Stomach smooth muscle (tissue), 2 donors: ENCODE data around the gene MCM7.

Source experiments
- H3K27ac ChIP-seq: one replicate; pipeline ENCODE4 v1.7.0; 2013; ENCODE audit warnings: mild to moderate bottlenecking, low read length, inconsistent platforms
- H3K27me3 ChIP-seq, 2 donors: one replicate each; pipeline ENCODE4 v1.7.0; 2013; ENCODE audit warnings: low read length in 2 of 2; ENCODE audit not compliant: insufficient read depth in 2 of 2, control insufficient read depth in 1 of 2
- H3K36me3 ChIP-seq, 2 donors: one replicate each; pipeline ENCODE4 v1.7.0; 2013; ENCODE audit warnings: low read length in 2 of 2; ENCODE audit not compliant: control insufficient read depth in 2 of 2, insufficient read depth in 2 of 2
- H3K4me1 ChIP-seq: one replicate; pipeline ENCODE4 v1.7.0; 2013; ENCODE audit warnings: low read length; ENCODE audit not compliant: control insufficient read depth, insufficient read depth
- H3K4me3 ChIP-seq, 2 donors: one replicate each; pipeline ENCODE4 v1.7.0; 2013; ENCODE audit warnings: low read length in 2 of 2
- H3K9ac ChIP-seq, 2 donors: one replicate each; pipeline ENCODE4 v1.7.0; 2013; ENCODE audit warnings: low read length in 2 of 2, mild to moderate bottlenecking in 1 of 2
- H3K9me3 ChIP-seq, 2 donors: one replicate each; pipeline ENCODE4 v1.7.0; 2013; ENCODE audit warnings: low read length in 2 of 2; ENCODE audit not compliant: control insufficient read depth in 2 of 2
- donor health status: healthy.
- donor health status: Pancreatic carcinoma.

The MCM7 gene

DNA sequence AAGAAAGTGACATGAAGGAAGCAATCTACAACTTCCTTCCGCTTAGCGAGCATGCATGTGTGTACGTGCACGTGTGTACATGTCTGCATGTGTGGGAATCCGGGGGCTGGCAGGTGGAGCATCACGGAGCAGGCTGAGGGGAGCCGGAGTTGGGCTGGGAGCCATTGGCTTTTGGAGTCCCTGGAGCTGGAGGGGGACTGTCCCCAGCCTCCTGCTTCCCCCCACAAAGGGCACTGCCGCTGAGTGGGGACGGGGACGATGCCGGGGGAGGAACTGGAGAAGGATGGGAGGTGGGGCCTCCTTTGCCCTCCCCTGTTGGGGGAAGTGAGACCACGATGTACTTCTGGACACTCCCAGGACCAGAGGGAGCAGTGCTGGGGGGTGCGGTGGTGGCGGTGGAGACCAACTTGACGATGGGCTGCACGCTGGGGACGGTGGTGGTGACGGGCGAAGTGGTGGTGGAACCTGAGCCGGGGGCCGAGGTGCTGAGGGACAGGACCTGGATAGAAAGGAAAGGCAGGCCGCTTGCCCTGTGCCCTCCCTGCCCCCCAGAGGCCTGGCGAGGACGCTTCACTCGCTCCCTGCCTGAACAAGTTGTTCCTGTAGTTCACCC lies 6.0 kb upstream of the MCM7 start:
- Histone ChIP-seq H3K9ac (no peak overlapping the region), H3K27me3 (no peaks in the 10 kb centered on the region), H3K4me1 (peaks cover 8% of the 10 kb centered on the region), H3K9me3 (no peaks in the 10 kb centered on the region), H3K27ac (no peak overlapping the region), H3K36me3 (peaks cover 28 to 53% of the 10 kb centered on the region in 2 donors), H3K4me3 (no peak overlapping the region)

DNA sequence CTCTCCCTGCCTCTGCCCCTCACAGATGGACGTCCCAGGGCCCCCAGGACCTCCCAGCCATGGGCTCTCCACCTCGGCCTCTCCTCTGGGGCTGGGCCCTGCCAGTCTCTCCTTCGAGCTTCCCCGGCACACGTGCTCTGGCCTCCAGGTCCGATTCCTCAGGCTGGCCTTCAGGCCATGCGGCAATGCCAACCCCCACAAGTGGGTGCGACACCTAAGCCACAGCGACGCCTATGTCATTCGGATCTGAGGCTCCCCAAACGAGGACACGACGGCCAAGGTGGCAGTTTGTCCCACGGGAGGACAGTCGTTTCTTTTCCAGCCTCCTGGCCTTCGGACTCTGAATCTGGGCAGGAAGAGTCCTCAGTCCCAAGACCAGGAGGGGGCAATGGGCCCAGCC lies 5.4 kb upstream of the MCM7 start:
- H3K36me3 ChIP-seq = peaks cover 24 to 51% of the 10 kb centered on the region in 2 donors

DNA sequence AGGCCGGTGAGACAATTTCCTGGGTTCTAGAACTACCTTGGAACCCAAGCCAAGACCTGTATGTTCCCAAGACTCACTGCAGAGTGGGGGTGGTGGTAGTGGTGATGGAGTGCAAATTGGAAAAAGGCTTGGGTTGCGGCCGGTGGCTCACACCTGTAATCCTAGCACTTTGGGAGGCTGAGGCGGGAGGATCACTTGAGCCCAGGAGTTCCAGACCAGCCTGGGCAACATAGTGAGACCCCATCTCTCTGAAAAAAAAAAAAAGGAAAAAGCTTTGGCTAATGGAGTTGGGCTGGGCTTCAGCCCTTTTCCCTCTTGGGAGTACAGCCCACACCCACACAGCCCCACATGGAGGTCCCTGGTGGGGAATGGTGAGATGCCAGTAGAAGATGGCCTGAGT lies 4.3 kb upstream of the MCM7 start:
- Histone ChIP-seq H3K9me3 (no peaks in the 10 kb centered on the region), H3K4me3 (no peak overlapping the region), H3K36me3 (peaks cover 19 to 44% of the 10 kb centered on the region in 2 donors), H3K27me3 (no peaks in the 10 kb centered on the region), H3K4me1 (peaks cover 12% of the 10 kb centered on the region), H3K27ac (no peak overlapping the region), H3K9ac (no peak overlapping the region)

More for the DNA sequence above, 5.4 kb upstream of the MCM7 start:
- Histone ChIP-seq H3K4me3 (no peak overlapping the region), H3K9ac (no peak overlapping the region), H3K9me3 (no peaks in the 10 kb centered on the region), H3K27me3 (no peaks in the 10 kb centered on the region), H3K27ac (no peak overlapping the region), H3K4me1 (peaks cover 9% of the 10 kb centered on the region)

DNA sequence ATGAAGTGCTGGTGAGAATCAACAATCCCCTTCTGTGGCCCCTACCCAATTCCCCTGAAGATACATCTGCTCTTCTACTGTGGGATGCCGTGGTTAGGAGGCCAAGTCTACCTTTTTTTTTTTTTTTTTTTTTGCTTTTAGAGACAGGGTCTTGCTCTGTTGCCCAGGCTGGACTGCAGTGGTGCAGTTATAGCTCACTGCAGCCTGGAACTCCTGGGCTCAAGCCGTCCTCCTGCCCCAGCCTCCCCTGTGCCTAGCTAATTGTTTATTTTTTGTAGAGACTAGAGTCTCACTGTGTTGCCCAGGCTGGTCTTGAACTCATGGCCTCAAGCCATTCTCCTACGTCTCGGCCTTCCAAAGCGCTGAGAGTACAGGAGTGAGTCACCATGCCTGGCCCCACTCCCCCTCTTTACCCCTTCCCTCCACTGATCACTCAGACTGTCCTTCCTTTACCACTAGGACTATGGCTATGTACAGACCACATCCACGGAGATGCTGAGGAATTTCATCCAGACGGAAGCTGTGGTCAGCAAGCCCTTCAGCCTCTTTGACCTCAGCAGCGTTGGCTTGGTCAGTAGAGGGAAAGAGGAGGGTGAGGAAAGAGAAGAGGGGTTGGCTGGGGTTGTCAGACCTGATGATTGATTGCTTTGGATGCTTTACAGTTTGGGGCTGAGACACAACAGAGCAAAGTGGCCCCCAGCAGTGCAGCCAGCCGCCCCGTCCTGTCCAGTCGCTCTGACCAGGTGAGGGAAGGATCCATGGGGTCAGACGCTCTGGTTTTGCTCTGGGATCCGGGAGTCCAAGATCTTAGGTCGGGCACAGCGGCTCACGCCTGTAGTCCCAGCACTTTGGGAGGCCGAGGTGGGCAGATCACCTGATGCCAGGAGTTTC lies 2.0 kb upstream of the MCM7 start:
- no peaks in the 10 kb centered on the region for H3K9me3 ChIP-seq
- H3K4me3 ChIP-seq = no peak overlapping the region
- H3K27ac ChIP-seq = peak overlapping the region; percentile 85
- no peak overlapping the region for H3K9ac ChIP-seq
- no peaks in the 10 kb centered on the region for H3K27me3 ChIP-seq
- H3K36me3 ChIP-seq = peaks cover 30 to 48% of the 10 kb centered on the region in 2 donors
- peaks cover 28% of the 10 kb centered on the region for H3K4me1 ChIP-seq

DNA sequence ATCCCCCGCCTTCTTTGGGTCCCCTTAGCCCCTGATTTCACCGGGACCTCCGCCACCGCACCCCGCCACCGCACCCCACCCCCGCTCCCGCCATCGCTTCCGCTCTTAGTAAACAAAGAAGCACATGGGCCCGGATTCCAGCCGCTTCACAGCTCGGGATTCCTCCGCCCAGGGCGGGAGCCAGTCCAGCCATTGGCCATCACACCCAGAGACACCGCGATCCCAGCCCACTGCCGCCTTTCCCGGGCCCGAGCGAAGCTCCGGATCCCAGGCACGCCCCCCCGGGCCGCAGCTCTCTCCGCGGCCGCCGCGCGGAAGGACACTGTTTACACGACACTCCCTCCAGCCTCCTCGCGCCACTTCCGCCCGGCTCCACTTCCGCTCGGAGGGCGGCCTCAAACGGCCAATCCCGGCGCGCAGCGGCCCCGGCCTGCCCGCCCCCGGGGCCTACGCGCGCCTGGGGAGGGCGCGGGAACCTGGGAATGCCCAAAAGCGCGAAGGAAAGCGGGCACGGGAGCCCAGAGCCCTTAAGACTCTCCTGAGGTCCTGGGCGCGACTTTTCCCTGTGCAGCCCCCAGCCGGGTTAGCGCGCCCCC lies 679 bp downstream of the MCM7 start:
- Histone ChIP-seq H3K4me3 (peak overlapping the region; percentile 77 to 89), H3K36me3 (peaks cover 46 to 55% of the 10 kb centered on the region in 2 donors), H3K27me3 (no peaks in the 10 kb centered on the region), H3K9me3 (no peaks in the 10 kb centered on the region), H3K27ac (peak overlapping the region; percentile 75), H3K9ac (peak overlapping the region; percentile 62 to 77), H3K4me1 (peaks cover 28% of the 10 kb centered on the region)

DNA sequence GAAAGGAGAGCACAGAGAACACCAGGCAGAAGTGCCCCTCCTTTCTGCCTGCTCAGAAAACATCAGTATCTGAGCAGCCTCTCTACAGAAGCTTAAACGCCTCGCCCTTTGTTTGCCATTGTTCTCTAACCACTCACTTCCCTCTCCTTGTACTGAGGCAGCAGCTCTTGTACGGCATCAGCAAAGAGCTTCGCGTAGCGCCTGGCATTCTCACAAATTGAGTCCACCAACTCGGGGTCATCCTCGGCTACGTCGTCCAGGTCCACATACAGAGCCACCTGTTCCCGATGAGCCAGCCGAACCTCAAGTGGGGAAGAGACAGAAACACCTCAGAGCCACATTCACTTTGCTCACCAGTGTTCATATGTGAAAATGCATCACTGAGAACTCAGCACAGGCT lies 1.7 kb downstream of the MCM7 start:
- Histone ChIP-seq H3K27ac (peak overlapping the region; percentile 75), H3K4me1 (peaks cover 28% of the 10 kb centered on the region), H3K36me3 (peaks cover 47 to 54% of the 10 kb centered on the region in 2 donors), H3K9ac (peak overlapping the region; percentile 62 to 77), H3K27me3 (no peaks in the 10 kb centered on the region), H3K4me3 (peak overlapping the region; percentile 77 to 89), H3K9me3 (no peaks in the 10 kb centered on the region)

DNA sequence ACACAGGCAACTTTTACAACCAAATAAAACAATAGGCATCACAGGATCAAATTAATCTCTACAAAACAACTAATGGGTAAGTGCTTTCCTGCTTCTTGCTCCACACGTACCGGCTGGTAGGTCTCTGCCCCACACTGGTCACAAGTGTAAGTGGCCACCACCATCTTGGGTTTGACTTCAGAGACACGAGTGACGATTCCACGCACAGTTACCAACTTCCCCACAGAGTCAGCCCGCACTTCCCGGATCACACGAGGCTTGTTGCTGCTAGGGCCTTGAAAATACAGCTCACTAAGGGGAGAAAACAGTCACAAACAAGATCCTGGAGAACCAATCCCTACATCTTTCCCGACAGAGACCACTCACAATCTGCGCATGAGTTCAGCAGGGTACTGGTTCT lies 2.3 kb downstream of the MCM7 start:
- Histone ChIP-seq H3K27me3 (no peaks in the 10 kb centered on the region), H3K9ac (no peak overlapping the region), H3K4me1 (peaks cover 32% of the 10 kb centered on the region), H3K9me3 (no peaks in the 10 kb centered on the region), H3K4me3 (no peak overlapping the region), H3K36me3 (peaks cover 47 to 54% of the 10 kb centered on the region in 2 donors), H3K27ac (no peak overlapping the region)

DNA sequence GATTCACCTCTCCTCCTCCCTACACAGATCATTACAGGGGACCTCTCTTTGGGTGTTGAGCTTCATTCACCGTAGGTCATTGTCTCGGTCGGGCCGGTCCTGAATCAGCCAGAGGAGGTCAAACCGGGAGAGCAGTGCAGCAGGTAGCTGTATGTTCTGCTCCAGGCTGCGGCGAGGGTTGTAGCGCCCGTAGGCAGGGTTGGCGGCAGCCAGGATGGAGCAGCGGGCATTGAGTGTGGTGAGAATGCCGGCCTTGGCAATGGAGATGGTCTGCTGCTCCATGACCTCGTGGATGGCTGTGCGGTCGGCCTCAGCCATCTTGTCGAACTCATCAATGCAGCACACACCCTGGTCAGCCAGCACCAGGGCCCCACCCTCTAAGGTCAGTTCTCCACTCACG lies 5.5 kb downstream of the MCM7 start:
- H3K36me3 ChIP-seq = peaks cover 66 to 77% of the 10 kb centered on the region in 2 donors
- no peak overlapping the region for H3K9ac ChIP-seq
- no peak overlapping the region for H3K4me3 ChIP-seq
- peaks cover 33% of the 10 kb centered on the region for H3K4me1 ChIP-seq
- H3K27ac ChIP-seq = no peak overlapping the region
- no peaks in the 10 kb centered on the region for H3K27me3 ChIP-seq
- no peaks in the 10 kb centered on the region for H3K9me3 ChIP-seq

DNA sequence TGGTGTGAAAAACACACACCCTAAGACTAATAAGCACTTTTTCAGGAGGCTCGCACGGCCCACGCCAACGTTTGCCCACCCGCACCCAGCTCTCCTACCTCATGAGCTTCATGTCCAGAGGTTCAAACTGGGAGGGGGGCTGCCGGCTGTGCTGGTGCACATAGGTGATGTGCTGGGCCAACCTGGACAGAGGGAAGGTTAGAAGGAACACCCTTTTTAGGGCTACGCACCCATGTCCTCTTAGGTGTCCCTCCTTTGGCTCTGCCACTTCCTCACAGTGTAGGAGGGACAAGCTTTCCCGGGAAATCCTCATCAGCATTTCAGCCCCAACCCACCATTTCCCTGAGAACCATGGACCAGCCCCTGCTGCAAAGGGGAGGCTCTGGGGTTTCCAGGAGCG lies 5.9 kb downstream of the MCM7 start:
- Histone ChIP-seq H3K4me1 (peaks cover 31% of the 10 kb centered on the region), H3K9ac (no peak overlapping the region), H3K4me3 (no peak overlapping the region), H3K9me3 (no peaks in the 10 kb centered on the region), H3K36me3 (peaks cover 70 to 81% of the 10 kb centered on the region in 2 donors), H3K27me3 (no peaks in the 10 kb centered on the region), H3K27ac (no peak overlapping the region)

DNA sequence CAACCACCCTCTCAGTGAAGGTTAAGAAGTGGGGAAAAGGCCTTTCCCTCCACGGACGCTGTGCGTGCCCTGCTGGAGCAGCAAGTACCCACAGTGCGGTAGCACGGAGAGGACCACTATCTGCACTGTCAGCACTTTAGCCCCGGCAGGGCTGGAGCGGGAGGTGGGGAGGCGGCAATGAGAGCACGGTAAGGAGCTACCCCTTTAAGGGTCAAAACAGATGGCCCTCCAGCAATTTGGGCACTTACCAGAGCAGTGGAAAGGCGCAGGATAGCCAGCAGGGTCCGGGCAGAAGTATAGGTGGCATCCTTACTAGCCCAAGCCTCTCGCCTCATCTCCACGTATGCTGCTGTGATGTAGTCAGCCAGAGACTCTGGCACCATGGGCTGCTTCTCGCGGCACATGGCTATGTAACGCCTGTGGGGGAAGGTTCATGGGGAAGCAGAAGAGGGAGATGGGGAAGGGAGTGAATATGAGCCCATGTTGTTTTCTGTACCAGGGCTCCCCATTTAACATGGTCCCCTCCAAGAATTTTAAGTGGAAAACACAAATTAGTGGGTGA lies 7.2 kb downstream of the MCM7 start:
- peaks cover 26% of the 10 kb centered on the region for H3K4me1 ChIP-seq
- H3K27me3 ChIP-seq = no peaks in the 10 kb centered on the region
- H3K9ac ChIP-seq = peak overlapping the region in 1 of 2 donors; percentile 21
- peaks cover 63 to 76% of the 10 kb centered on the region in 2 donors for H3K36me3 ChIP-seq
- H3K4me3 ChIP-seq = peak overlapping the region in 1 of 2 donors; percentile 22
- H3K9me3 ChIP-seq = no peaks in the 10 kb centered on the region
- H3K27ac ChIP-seq = peak overlapping the region; percentile 67
